ENCODE results near the gene TMEM72.
"Not testable (repeated sequence)": the region's sequence is repeated elsewhere in the genome, so short reads cannot be mapped to it uniquely, and the experiment has no call there.

TMEM72 gene

DNA sequence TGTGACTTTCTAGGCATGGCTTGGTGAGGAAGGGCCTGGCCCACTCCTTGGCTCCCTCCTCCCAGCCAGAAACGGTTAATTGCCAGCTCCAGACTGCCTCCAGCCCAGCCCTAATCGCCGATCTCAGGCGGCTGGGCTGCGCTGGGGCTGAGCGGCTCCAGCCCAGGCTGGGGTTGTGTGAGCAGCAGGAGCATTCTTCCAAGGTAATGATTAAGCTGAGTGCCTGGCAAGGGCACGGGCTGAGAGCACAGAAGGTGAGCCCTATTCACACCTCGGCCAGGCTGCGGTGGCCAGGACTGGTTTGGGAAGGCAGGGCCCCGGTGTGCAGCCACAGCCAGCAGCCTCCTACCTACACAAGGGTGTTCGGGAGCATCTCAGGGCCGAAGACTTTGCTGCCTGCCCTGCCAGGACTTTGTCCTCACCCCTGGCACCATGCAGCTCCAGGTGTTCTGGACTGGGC, at the start of gene TMEM72:
Gene TMEM72, plus strand, starts transcription at position 257 of the 460 bp plus-strand sequence. Its CDS starts 176 bp downstream, at position 433.
- no peak for DNase-seq

DNA sequence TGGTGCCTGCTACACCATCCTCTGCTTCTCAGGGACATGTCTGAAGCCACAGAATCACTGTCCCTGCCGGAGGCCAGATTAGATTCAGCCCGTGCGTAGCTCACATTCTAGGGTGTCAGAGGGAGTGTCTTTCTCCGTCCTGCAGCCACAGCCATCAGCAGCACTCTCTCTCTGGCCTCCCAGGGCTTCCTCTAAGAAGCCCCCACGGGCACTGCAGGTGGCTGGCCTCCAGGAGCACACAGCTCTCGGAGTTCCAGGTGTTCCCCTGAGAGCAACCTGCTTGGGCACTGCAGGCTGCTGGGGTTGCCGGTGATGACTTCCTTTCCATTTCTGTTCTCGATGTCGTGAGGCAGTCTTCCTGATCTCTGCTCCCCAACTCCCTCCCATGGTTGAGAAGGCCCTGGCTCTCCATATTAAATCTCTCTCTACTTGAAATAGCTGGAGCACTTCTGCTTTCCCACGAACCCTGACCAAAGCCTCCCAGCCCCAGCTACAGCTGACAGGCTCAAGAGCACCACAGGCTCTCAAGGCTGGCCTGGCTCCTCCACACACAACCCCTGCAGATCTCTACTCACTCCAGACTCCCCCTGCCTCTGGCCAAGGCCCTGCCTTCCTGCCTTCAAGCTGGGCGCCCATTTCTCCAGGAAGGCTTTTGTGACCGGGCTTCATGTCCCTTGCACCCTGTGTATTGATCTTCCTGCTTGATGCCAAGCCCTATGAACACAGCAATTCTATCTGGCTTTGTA, 49.0 kb upstream of the TMEM72 start:
- no peak for DNase-seq

DNA sequence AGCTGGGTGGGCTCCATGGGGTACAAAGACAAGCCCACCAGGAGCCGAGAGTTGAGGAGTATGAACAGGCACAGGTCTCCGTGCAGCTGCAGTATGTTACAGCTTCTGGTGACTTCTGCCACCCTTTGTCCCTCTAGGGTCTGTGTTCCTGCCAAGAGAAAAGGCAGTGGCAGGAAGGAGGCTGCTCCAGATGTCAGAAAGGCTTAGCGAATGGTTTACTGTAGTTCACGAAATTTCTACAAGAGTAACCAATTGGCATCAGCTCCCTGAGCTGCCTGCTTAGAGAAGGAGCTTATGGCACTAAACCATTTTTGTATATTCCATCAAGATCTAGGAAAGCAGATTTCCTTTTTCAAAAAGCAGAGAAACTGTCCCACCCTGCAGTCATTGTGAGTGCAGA, 48.2 kb upstream of the TMEM72 start:
- DNase-seq, result no peak

DNA sequence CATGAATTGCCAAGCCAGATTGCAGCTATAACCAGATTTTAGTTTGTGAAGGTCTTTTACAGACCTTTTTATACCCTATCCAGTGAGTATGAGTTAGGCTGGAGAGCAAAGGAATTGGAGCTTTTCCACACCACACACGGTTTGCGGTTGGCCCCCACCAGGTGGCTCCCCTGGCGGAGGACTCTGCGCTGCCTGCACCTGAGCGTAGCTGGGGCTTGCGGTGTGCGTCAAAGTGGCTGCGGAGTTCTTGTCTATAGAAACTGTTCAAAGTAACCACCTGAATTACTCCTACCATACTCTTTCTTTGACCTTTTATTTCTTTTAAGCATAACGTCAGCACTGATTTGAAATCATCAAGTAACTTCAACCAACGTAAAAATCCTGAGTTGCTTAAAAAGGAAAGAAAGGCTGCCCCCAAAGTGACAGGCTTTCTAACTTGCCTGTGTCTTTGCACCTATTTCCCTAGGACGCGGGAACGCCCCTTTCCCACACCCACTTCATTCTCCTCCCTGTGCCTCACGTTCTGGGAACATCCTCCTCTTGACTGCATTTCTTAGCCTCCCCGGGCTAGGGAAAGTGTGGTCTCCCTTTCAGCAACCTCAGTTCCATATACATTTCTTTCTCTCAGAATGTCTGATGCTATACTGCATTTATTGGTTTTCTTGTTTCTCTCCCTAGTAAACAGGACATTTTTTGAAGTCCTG, 47.6 kb upstream of the TMEM72 start:
- DNase-seq, result no peak

DNA sequence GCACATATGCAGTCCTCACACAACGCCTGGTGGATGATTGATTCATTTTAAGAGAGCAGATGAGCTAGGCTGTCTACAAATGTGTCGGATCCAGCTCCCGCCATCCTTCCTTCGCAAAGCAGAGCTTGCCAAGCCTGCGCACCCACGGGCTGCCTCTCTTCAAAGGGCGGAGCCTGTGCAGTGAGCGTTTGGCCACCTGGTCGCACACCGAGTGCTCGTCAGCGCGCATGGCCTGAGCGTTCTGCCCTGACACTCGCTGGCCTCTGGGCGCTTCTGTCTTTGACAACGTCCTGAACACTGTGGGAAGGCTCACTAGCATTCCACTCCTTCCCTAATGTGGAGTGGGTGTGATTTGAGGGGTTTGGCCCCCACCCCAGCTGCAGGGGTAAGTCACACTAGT, 47.1 kb upstream of the TMEM72 start:
- no peak for DNase-seq

DNA sequence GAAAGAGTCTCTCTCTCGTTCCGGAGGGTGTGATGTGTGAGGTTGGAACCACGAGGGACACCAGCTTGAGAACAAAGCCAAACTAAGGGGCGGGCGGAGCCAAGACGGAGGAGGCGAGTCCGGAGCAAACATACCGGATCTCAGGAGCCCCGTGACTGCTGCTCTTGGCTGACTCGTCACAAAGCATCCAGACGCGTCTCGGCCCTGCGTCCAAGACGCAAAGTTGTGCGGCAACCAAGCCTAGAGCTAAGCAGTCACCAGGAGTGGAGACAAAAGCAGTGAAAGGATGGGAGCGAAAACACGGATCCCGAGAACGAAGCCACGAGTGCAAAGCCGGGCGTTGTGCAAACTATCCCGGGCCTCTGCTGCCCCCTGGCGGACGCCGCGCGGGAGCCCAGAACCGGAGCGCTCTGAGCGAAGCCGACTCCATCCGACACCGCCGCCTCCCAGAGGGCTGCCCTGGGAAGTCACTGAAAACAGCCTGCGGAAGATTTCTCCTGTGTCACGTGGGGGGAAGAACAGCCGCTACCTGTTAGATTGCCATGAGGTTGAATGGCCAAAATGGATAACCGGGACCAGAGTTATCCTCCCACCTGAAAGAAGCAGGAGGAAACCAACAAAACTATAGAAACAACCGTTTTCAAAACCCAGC, 46.4 kb upstream of the TMEM72 start:
- DNase-seq, result peak; percentile 88

DNA sequence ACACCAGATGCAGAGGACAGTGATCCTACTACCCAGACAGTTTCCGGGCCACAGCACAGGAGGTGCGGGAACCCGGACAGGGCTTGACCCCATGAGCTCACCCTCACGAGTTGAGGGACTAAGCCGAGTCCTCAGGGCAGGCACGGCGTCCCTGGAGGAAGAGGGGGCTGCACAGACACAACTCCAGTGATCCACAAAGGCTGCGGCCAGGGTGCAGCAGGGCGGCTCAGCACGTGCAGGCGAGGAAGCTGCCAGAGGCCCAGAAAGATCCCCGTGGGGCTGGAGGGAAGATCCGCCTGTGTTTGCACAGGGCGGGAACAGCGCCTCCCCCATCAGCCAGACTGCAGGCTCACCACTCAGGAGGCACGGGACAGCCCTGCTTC, 45.9 kb upstream of the TMEM72 start:
- no peak for DNase-seq

DNA sequence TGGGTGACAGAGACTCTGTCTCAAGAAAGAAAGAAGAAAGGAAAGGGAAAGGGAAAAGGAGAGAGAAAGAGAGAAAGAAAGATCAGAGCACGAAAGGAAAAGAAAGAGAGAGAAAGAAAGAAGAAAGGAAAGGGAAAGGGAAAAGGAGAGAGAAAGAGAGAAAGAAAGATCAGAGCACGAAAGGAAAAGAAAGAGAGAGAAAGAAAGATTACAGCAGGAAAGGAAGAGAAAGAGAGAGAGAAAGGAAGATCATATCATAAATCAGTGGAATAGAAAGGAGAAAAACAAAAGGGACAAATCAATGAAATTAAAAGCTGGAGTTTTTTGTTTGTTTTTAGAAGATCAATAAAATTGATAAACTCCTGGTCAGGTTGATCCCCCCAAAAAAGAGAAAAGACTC, 44.8 kb upstream of the TMEM72 start:
- not testable (repeated sequence) for DNase-seq

DNA sequence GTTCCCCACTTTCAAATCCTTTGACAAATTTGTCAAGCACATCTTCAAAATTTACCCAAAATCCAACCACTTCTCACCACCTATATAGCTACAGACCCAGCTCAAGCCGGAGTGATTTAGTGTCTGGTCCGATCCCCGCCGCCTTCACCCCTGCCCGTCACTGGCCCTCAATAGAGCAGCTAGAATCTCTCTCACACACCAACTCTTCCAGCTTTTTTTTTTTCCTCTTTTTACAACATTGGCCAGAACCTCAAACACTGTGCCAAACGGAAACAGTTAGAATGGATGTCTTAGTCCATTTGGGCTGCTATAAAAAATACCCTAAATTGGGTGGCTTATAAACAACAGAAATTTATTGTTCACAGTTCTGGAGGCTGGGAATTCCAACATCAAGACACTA, 41.1 kb upstream of the TMEM72 start:
- no peak for DNase-seq

DNA sequence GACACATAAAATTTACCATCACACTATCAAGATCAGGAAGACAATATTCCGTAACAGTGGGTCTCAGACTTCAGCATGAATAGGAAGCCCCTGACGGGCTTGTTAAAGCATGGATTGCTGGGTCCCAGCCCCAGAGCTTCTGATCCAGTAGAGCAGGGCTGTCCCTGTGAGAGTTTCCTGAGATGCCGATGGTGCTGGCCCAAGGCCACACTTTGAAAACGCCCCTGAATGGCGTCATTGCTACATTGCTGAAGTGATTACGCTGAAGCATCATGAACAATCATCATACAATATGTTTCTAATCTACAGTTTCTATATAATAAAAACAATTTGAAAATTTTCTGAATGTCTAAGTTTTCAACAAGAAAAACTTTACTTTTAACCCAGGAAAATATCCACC, 38.0 kb upstream of the TMEM72 start:
- DNase-seq, result no peak

DNA sequence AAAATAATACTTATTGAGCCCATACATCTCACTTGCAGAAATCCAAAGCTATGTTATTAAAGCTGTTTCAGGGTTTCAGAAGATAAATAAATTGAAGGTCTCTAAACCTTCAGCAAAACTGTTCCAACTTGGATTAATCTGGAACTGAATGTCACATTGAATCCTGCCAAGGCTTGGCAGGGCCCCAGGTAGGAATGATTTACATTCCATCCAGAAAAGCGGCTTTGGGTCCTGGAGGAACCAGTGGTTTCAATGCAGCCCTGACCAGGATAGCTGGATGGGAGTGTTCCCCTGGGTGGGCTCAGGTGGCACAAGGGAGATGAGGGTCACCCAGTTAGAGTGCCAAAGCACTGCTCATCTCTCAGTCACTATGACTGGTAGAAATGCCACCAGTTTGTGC, 37.0 kb upstream of the TMEM72 start:
- no peak for DNase-seq

DNA sequence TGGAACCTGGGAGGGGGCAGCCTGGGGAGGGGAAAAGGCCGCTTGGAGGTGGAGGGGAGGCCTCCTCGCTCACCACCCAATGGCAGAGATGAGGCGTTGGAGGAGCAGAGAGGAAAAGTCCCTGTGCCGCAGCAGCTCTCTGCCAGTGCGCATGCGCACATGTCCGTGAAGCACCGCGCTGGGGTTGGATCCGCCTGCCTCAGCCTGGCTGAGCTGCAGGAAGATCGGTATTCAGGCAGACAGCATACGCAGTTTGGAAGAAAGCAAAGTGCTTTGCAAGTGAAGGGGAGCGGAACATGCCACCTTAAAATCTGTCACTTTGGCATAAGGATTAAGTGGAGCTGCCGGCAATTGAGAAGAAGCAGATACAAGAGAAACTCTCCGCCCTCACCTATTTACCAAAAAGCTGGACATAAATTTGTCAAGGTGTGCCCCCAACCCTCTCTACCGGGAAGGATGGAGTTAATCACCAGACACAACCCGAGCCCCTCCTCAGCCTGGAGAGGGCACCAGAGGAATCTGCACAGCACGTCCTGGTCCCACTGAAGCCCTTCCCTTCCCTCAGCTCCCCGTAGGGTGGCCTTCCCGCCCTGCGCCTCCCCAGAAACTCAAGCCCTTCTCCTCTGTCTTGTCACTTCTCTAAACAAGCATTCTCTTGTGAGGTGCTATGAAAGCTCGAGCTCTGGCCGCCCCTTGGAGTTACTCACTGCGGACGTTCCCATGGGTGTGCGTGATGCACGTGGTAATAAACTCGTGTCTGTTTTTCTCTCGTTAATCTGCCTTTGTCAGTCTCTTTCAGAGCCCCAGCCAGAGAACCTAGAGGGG, 32.2 kb upstream of the TMEM72 start:
- peak; percentile 86 for DNase-seq

DNA sequence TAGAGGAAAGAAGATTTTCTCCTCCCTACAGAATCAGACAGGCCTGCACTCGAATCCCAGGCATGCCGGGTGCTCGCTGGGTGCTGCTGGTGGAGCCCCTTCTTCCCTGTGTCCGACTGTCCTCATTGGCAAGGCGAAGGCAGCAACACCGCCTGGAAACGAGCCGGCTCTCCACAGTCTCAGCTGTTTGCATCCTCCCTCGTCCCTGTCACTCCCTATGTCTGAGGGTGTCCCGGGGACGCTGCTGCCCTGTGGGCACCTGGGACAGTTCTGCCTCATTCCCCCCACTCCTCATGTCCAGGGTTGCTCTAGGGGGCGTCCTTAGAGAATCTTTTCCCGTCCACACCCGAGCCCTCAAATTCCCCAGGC, 31.6 kb upstream of the TMEM72 start:
- DNase-seq, result no peak

DNA sequence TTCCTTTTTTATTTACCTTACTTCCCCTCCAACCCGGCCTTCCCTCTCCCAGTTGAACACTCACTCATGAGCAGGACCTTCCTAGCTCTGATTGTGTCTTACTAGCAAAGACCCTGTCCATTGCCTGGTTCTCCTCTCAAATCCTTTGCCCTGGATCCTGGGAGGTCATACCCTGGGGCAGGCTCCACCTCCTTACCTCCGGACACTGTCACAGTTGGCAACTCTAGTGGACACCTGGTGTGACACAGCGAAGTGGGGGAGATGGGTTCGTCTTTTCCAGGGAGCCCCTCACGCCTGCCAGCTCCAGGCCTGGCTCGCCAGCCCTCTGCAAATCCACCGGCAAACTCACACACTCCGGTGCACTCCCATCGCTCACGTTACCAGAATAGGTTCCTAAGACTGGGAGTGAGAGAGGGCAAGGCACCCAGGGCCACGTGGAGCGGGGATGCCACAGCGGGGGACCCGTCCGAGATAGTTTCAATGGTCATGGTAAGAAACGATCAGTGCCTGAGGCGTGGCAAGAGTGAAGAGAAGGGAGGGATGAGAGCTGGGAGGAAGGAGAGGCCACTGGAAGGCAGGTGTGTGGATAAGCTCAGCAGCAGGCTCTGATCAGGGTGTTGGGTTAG, 30.9 kb upstream of the TMEM72 start:
- DNase-seq, result no peak

DNA sequence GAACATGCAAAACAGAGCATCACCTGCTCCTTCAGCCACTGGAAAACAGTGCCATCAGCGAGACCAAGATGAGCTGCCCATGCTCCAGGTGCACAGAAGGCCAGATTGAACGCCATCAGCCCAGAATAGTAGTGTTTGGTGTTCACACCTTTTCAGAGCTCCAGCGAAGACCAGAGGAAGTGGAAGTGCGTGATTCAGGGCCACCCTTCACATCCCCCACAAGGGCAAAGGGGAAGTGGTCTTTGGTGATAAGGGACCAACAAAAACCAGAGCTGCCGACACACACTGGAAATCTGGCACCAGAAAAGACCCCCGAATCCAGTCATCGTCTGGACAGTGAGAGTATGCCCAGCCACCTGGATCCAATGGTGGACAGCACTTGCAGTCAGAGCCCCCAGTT, 29.5 kb upstream of the TMEM72 start:
- no peak for DNase-seq

DNA sequence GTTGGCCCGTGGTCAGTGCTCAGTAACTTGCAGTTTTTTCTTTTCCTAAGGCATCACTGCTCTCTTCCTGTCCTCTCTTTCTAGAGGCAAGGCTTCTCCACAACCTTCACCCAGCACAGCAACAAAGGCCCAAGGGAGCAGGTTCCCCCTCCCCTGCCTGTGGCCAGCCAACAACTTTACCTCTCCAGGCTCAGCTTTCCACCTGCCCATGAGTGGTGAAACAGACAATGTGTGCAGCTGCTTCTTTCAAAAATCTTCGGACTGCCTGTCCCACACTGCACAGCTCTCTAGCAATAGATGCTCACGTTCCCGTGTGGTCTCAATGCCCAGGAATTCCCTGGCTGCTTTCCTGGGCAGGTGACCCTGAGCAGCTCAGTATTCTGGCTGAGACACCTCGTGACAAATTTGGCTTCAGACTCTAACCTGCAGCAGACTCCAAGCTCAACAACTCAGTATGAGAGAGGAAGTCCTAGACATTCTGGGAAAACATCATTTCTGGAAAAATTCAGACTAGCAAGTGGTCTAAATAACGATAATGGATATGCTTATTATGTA, 28.9 kb upstream of the TMEM72 start:
- no peak for DNase-seq

DNA sequence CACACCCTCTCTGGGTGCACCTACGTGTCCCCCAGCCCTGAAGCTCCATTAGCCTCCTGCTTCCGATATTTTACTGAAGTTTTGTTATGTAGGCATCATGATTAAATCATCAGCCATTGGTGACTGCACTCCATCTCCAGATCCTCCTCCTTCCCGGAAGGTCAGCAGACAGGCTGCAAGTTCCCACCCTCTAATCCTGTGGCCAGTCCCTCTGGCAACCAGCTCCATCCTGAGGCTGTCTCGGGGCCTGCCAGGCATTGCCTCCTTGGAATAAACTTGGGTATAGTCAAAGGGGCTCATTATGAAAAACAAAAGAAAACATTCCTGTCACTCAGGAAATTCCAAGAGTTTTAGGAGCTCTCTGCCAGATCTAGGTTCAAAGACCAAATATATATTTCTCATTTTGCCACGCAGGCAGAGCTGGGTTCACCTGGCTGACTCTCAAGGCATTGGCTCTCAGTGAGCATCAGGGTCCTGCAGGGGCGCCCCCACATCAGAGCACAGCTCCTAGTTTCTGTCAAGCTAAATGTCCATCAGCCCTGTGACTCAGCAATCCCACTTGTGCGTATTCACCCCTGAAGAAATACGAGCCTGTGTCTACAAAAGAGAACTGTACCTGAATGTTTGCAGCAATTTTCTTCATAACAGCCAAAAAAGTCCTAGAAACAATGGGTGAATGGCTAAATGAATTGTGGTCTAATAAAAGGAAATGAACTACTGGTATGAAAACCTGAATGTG, 27.4 kb upstream of the TMEM72 start:
- DNase-seq, result no peak

DNA sequence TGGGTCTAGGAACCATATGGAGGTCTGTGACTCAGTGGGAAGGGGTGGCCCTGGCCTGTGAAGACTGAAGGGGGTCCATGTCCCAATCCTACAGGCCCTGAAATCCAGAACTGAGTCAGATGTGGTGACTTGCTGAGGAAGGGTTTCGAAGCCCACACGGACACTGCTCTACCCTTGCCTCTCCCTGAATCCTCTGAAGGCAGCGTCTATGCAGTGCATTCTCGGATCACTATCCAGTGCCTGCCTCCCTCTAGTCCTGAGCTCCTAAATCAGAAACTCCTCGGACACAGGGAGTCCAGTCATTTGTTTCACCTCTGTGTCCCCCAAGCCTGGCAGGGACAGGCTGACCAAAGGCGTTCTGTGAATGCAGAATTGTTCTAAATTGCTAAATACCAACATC, 25.4 kb upstream of the TMEM72 start:
- DNase-seq, result no peak

DNA sequence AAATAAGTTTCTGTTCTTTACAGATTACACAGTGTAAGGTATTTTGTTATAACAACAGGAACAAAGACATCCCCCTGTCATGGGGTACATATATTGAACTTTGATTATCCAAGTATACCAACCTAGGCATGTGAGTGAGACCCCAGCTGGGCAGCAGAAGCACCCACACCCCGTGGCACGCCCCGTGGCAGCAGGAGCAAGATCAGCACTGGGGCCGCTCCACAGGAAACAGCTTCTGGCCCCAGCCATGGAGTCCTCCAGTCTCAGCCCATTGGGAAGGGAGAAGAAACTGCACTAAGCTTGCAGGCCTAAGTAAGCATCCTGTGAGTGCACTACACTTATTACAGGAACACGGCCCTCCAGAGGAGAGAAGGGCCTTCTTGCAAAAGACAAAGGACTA, 24.2 kb upstream of the TMEM72 start:
- no peak for DNase-seq

DNA sequence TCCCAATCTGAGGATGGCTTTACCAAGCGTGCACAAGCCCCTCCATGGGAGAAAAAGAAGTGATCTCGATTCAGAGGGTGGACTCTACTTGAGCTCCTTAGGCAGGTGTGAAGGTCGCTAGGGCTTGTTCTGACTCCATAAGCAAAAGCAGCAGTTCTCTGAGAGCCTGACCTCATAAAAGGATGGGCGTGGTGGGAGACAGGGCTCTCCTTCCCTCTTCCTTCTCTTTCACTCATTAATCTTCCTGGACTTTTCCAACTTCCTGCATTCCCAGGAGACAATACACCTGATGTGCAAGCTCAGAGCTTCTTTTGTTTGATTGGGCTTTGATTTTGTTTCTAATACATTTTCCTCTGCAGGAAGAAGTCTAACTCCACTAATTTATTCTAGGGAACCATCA, 22.3 kb upstream of the TMEM72 start:
- no peak for DNase-seq

DNA sequence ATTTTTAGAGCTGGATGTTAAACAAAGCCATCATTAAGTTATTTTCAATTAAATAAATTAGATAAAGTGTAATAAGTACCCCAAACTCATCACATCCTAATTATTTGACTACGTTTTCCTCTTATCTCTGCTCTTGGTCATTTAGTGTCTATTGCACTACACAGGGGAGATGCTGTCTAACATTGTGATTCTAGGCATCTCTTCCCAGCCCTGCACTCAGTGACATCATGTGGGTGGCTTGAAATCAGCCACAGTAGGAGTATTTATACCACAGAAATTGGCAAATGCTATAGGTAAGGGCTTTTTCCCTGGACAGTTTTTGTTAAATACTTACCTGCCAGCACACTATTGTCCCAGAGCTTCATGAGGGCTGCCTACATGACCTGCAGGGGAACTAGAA, 21.3 kb upstream of the TMEM72 start:
- no peak for DNase-seq

All from suppressor macrophage treated with lipopolysaccharide for 4 hours (primary cell).